GM21447 (cell line): ENCODE data around the gene CENPP.

Experiments used
- ATAC-seq: cut with Tn5 transposase; IDR thresholded peaks from one replicate; pipeline ENCODE4 v1.9.1; 2021; ENCODE audit not compliant: unreplicated experiment

The CENPP gene

GRCh38 chr9:92633614-92634278, 308.0 kb downstream of the CENPP start:
- ATAC-seq = no peak

GRCh38 chr9:92634712-92635605, 309.2 kb downstream of the CENPP start:
- no peak for ATAC-seq

DNA sequence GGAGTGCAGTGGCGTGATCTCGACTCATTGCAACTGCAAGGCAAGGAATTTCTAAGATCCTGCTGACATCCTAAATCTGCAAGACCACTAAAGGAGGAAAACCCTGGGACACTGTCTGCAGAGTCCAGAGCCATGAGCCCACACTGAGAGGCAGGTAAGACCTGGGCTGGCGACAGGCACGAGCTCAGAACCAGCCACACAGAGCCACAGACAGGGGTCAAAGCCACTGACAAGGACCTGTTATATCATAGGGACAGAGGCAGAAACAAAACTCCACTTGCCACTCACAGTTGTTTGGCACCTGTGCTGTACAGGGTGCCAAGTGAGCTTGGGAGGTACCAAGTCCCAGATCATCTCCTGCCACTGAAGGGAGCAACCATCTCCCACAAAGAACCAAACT, 310.0 kb downstream of the CENPP start:
- no peak for ATAC-seq

DNA sequence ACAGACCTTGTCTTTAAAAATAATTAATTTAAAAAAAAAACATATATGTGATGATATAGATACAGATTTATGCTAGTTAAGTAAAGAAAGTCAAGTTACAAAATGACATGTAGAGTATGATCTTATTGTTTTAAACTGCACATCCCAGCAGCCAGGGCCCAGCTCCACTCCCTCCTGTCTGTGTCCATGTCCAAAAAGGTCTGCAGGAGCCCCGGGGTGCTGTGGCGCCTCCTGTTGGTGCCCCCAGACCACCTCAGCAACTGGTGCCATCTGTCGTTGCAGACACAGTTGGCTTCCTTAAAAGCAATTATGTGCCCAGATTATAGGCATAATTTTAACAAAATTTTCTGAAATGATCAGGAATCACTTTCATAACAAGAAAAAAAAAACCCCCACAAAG, 310.9 kb downstream of the CENPP start:
- ATAC-seq = no peak

- ATAC-seq = no peak
These were observed 311.6 kb downstream of the CENPP start for GRCh38 chr9:92637326-92637725.

DNA sequence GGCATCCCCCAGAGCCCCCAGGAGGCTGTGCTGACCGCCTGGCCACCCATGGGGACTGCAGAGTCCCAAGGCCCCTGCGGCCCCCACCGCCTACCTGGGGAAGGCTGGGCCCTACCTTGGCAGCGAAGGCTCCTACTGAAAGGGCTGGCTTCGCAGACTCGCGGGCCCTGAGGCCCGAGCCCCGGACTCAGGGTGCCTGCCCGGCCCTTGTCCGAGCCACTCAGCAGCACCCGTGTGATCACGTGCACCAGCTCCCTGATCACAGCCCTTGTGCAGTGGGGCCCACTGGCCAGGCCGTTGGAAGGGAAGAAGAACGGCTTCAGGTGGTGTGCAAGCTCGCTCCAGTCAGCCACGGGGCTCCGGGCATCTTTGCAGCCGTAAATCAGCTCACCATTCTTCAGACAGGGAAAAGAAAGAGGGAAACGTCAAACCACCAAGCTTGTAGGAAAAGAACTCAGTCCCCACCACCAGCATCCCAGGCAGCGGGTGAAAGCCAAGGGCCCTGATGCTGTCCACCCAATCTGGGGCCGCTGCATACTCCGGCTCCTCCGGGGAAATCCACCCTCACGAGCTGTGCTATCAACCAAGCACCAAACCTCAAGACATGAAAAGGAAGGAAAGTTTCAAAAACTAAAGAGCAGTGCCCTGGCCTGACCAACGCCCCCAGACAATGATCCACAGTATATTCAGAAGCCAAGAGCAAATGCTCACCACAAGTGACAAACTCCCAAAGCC, 312.3 kb downstream of the CENPP start:
- no peak for ATAC-seq

DNA sequence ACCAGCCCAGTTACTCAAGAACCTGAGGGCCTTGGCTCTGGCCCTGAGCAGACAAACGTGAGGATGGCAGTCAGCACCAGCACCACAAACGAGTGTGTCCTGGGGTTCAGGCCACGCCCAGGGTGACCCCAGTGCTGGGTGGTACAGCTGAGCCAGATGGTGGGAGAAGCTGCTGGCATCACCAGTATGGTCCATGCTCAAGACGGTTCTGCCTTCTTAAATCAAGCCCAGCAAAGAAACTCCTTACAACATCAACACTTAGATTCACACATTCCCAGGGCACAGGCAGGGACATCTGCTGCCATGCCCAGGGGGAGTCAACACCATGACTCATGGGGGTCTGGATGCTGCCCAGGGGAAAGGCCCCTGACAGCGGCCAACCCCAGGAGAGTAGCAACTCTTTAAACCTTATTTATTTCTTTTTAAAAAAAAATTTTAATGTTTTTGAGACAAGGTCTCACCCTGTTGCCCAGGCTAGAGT, 312.9 kb downstream of the CENPP start:
- no peak for ATAC-seq

GRCh38 chr9:92639124-92639523, 313.4 kb downstream of the CENPP start:
- ATAC-seq = no peak

- no peak for ATAC-seq
These were observed 314.1 kb downstream of the CENPP start for GRCh38 chr9:92639791-92640271.

- no peak for ATAC-seq
These were observed 314.8 kb downstream of the CENPP start for GRCh38 chr9:92640398-92641091.

DNA sequence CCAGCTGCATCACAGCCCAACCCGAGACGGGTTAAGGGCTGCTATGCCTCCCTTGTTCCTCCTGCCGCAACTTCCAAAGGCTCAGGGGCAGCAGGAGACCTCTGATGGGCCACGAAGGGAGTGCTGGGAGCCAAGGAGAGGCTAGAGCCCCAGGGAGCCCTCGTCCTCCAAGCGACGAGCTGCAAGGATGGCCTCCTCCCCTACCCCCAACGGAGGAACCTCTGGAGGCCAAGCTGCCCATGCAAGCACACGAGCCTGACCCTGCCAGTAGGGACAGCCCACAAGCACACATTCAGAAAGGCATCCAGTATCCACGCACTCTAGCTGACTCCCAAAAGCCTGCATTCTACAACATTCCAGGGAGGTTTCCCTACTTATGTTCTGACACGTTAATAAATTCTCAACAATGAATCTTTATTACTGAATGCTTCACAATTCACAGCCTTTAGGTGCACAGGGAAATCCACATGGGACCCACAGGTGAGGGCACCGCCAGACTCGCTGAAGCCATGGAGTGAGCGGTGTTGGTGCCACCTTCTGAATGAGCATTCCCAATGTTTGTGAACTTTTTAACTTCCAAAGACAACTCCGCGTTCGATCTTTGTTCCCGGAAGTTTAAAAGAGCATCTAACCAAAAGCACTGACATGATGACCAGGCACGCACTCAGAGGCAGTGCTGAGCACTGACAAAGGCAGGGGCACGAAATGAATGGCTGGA, 315.5 kb downstream of the CENPP start:
- no peak for ATAC-seq

DNA sequence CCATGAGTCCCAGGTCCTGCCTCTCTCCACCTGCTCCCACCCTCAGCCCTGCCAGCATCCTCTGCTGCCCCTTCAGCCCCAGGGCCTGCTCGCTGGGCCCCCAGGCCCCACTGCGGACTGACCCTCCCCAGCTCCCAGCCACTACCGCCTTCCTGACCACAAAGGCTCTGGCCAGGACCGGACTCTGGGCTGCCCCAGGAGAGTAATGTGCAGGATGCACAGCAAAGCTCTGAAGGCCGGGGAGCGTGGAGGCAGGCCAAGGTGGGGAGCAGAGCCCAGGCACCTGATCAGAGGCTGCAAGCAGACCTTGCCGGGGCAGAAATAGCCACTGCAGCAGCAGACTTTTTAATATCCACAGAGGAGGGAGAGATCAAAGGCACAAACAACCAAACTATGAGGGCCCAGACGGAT, 316.3 kb downstream of the CENPP start:
- ATAC-seq = no peak

- no peak for ATAC-seq
These were observed 316.8 kb downstream of the CENPP start for GRCh38 chr9:92642564-92642963.

DNA sequence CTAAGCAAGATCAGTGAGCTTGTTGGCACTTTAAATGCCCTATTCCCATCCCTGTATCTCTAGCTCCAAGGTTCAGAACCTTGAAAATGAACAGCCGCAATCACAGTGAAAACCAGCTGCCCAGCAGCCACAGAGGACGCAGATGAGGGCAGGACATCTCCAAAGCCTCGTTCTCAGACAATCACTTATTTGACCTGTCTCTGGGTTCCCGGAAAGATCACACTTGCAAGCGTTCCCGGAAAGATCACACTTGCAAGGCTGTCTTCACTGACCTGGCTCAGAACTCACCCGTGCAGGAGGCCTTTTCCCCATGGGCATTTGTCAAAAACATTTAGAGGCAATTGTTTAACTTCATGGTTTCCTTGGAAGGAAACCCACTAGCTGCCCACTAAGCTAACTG, 318.5 kb downstream of the CENPP start:
- ATAC-seq = no peak

DNA sequence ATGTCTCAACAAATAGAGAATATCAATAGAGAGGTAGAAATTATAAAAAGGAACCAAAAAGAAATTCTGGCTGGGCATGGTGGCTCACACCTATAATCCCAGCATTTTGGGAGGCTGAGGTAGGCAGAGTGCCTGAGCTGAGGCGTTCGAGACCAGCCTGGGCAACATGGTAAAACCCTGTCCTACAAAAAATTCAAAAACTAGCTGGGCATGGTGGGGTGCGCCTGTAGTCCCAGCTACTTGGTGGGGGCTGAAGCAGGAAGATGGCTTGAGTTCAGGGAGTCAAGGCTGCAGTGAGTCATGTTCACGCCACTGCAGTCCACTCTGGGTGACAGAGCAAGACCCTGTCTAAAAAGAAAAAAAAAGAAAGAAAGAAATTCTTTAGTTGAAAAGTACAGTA, 319.3 kb downstream of the CENPP start:
- ATAC-seq = no peak

DNA sequence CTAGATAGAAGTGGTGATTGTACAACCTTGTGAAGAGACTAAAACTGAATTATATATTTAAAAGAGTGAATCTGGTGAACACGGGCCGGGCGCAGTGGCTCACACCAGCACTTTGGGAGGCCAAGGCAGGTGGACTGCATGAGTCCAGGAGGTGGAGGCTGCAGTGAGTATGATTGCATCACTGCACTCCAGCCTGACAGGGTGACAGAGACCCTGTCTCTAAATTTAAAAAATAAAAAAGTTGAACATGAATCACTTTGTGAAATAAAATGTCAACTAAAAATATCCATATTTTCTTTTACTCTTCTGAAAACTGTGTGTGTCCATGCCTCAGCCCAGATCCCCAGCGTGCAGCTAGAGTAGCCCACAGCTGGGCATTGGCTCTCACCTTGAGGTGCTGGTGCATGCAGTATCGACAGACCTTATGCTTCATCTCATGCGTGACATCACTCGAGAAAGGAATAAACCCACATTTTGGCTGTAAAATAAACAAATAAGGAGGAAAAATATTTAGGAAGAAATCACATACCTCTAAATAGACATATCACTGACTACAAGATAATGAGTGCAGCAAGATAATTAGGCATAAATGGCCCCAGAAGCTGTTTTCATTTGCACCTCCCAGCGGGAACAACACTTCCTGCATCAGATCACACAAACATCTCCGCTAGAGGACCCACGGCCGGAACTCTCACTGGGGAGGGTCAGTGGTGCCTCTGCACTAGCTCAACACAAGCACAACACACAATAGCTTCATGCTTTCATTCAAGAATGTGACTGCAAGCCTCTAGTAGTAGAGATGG, 322.1 kb downstream of the CENPP start:
- ATAC-seq = no peak

GRCh38 chr9:92648474-92648971, 322.8 kb downstream of the CENPP start:
- ATAC-seq = no peak

GRCh38 chr9:92649007-92649406, 323.3 kb downstream of the CENPP start:
- no peak for ATAC-seq

GRCh38 chr9:92650296-92650695, 324.5 kb downstream of the CENPP start:
- no peak for ATAC-seq
